ENCODE results near the gene DDX19B. TPM values are rescaled to one million over a fixed set of nuclear protein-coding genes. Genes with fewer than 3 reads are reported as not detected.
"Not testable (repeated sequence)": the region's sequence is repeated elsewhere in the genome, so short reads cannot be mapped to it uniquely, and the experiment has no call there.

The DDX19B gene
- polyA plus RNA-seq, 3 donors: 33.0 to 36.4 (median 33.9) TPM

DNA sequence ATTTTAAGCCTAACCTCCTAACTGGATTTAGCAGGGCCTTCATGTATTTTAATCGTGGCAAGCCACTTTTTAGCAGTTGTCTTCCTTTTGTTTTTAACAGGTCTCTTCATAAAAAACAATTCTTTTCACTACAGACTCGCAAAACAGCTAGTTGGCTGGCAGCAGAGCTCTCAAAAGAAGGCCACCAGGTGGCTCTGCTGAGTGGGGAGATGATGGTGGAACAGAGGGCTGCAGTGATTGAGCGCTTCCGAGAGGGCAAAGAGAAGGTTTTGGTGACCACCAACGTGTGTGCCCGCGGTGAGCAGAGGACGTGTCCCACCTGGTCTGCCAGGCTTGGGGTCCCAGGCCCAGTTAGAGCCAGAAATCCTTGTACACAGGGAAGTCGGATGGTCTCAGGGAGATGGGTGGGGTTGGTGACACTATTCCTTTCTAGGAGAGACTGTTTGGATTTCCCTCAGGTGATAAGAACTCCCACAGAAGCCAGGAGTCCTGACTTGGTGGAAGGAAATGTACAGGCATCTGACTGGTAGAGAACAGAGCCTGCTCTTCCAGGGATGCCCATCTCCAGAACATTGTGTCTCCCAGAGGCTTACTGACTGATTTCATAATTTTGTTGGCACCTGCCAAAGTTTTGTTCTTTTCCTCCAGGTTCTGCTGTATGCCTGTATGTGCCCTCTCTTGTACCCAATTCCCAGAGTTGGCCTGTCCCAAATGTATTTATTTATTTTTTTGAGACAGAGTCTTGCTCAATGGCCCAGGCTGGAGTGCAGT lies 32.8 kb downstream of the DDX19B start:
- no peak for DNase-seq (ENCODE audit: extremely low read depth in 1 of 11, low read depth in 9 of 11, low spot score in 4 of 11)

DNA sequence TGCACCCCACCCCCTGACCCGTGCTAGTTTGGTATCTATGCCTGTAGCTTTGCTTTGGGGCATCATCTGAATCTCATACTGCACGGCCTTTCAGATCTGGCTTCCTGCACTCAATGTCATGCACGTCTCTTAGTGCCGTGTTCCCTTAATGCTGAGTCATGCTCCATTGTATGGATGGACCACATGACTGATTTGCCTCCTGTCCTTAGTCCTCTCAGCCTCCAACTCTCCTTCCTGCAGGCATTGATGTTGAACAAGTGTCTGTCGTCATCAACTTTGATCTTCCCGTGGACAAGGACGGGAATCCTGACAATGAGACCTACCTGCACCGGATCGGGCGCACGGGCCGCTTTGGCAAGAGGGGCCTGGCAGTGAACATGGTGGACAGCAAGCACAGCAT lies 33.7 kb downstream of the DDX19B start:
- DNase-seq (ENCODE audit: extremely low read depth in 1 of 11, low read depth in 9 of 11, low spot score in 4 of 11): not testable (repeated sequence)

DNA sequence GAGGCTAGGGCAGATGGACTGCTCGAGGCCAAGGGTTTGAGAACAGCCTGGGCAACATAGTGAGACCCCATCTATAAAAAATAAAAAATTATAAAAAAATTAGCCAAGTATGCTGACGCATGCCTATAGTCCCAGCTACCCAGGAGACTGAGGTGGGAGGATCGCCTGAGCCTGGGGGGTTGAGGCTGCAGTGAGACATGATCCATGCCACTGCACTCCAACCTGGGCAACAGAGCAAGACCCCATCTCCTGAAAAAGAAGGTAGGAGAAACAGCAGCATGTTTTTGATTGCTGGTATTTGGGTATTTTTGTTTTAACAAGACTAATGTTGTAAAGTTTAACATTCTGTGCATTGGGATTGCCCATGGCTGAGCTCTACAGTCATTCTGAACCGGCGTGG lies 38.8 kb downstream of the DDX19B start:
- DNase-seq (ENCODE audit: extremely low read depth in 1 of 11, low read depth in 9 of 11, low spot score in 4 of 11): no peak

DNA sequence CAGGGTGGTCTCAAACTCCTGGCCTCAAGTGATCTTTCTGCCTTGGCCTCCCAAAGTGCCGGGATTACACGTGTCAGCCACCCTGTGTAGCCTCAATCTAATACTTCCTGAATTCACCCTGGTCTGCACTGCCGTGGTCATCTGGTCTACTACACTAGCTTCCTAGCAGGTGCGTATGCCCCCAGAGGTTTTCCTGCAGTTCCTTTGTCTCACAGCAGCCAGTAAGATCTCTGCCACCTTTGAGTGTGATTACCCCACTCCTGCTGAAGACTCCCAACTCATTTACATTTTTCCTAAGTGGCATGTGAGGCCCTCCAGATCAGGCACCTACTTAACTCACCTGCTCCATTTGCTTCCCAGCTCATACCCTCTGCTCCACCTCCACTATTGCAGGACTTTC lies 42.6 kb downstream of the DDX19B start:
- DNase-seq (ENCODE audit: extremely low read depth in 1 of 11, low read depth in 9 of 11, low spot score in 4 of 11): no peak

DNA sequence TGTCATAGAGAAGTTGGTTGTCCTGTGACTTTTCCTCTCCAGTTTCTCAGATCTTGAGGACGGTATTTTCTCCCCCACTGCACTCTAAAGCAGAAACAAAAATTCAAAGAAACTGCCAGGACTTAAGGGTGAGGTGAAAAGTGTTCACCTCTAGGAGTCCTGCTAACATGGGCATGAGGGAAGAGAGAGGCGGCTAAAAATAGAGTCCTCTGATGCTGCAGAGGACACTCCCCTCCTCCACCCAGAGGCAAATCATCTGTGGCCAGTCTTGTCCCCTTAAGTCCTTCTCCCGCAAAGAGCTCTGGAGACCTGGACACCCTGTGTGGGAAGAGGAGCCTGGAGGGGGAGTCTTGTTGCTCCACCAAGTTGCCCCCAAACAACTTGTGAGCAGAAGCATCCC lies 43.0 kb downstream of the DDX19B start:
- no peak for DNase-seq (ENCODE audit: extremely low read depth in 1 of 11, low read depth in 9 of 11, low spot score in 4 of 11)

DNA sequence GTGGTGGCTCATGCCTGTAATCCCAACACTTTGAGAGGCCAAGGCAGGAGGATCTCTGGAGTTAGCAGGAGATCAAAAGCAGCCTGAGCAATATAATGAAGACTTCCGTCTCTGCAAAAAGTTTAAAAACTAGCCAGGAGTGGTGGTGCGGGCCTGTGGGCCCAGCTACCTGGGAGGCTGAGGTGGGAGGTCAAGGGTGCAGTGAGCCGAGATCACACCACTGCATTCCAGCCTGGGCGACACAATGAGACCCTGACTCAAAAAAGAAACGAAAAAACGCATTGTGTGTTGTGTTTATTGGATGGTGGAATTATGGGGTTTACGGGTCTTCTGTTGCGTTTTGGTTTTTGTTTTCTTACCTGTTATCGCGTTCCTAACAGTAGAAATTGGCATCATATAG lies 46.9 kb downstream of the DDX19B start:
- no peak for DNase-seq (ENCODE audit: extremely low read depth in 1 of 11, low read depth in 9 of 11, low spot score in 4 of 11)

DNA sequence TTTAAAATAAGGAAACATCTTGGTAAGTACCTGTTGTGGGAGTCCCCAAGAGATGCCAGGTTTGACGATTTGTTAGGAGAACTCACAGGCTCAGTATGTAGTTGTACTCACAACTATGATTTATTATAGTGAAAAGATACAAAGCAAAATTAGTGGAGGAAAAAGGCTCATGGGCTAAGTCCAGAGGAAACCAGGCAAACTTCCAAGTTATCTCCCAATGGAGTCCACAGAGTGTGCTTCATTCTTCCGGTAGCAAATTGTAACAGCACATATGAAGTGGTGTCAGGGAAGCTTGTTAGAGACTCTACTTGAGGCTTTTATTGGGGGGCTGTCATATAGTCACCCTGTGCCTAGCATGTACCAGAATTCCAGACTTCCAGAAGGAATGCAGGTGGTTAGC lies 50.0 kb downstream of the DDX19B start:
- no peak for DNase-seq (ENCODE audit: extremely low read depth in 1 of 11, low read depth in 9 of 11, low spot score in 4 of 11)

DNA sequence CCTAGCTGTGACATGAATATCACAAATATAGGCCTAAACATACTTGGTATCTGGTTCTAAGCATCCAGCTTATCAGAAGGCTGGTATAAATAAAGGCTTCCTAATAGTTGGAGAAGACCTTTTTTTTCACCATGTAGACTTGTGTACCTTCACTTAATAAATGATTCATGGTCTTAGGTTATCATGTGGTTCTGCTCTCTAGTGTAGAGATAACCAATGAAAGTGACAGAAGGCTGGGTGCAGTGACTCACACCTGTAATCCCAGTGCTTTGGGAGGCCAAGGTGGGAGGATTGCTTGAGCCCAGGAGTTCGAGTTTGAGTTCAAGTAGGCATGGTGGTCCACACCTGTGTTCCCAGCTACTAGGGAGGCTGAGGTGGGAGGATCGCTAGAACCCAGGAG lies 50.8 kb downstream of the DDX19B start:
- no peak for DNase-seq (ENCODE audit: extremely low read depth in 1 of 11, low read depth in 9 of 11, low spot score in 4 of 11)

DNA sequence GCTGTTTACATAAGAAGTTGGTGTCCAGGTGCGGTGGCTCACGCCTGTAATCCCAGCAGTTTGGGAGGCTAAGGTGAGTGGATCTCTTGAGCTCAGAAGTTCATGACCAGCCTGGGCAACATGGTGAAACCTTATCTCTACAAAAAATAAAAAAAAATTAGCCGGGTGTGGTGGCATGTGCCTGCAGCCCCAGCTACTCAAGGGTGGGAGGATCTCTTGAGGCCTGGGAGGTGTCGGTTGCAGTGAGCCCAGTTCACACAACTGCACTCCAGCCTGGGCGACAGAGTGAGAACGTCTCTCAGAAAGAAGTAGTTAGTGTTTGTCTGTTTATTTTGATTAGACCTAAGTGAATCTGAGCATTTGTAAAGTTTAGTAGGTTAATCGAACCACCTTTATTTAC lies 60.6 kb downstream of the DDX19B start:
- DNase-seq (ENCODE audit: extremely low read depth in 1 of 11, low read depth in 9 of 11, low spot score in 4 of 11): no peak

DNA sequence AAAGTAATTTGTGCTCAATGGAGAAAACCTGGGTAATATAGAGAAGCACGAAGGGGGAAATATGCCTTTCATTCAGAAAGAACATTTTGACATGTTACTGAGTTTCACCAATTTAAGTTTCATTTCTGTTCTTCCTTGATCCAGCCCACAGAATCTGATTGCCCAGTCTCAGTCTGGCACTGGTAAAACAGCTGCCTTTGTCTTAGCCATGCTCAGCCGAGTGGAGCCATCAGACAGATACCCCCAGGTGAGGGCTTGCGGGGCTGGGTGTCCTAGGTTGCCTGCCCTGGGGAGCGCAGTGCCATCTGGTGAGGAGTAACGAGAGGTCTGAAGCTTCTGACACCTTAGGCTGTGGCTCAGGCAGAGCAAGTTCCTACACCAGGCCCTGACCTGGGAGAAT lies 65.4 kb downstream of the DDX19B start:
- DNase-seq (ENCODE audit: extremely low read depth in 1 of 11, low read depth in 9 of 11, low spot score in 4 of 11): no peak

DNA sequence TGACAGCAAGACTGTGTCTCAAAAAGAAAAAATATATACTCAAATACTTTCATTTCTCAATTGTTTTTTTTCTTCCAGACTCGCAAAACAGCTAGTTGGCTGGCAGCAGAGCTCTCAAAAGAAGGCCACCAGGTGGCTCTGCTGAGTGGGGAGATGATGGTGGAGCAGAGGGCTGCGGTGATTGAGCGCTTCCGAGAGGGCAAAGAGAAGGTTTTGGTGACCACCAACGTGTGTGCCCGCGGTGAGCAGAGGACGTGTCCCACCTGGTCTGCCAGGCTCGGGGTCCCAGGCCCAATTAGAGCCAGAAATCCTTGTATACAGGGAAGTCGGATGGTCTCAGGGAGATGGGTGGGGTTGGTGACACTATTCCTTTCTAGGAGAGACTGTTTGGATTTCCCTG lies 71.2 kb downstream of the DDX19B start:
- not testable (repeated sequence) for DNase-seq (ENCODE audit: extremely low read depth in 1 of 11, low read depth in 9 of 11, low spot score in 4 of 11)

DNA sequence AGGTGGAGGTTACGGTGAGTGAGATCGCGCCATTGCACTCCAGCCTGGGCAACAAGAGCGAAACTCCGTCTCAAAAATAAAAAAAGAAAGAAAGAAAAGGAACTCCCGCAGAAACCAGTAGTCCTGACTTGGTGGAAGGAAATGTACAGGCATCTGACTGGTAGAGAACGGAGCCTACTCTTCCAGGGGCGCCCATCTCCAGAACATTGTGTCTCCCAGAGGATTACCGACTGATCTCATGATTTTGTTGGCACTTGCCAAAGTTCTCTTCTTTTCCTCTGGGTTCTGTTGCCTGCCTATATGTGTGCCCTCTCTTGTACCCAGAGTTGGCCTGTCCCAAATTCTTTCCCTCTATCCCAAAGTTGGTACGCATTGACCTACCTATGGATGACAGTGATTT lies 71.9 kb downstream of the DDX19B start:
- no peak for DNase-seq (ENCODE audit: extremely low read depth in 1 of 11, low read depth in 9 of 11, low spot score in 4 of 11)

DNA sequence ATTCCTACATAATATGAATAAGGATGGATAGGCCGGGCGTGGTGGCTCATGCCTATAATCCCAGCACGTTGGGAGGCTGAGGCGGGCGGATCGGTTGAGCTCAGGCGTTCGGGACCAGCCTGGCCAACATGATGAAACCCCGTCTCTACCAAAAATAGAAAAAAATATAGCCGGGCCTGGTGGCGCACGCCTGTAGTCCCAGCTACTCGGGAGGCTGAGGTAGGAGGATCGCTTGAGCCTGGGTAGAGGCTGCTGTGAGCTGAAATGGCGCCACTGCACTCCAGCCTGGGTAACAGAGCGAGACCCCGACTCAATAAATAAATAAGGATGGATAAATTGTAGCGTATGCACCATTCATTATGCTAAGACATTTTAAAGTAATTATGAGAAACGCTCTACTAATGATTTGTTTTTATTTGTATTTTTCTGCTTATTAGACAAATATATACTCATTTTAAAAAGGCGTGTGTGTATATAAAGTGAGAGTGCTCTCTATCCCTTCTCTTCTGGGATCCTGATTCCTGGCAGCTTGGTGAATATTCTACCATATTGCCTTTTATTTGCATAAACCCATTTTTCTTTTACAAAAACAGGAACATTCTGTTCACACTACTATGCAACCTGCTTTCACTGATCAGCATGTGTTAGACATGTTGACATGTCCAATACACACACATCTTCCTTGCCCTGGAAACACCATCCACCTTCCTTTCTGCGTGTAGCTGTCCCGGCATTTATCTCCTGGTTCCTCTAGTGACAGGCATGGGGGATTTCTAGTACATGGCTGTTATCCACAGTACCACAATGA lies 74.1 kb downstream of the DDX19B start:
- no peak for DNase-seq (ENCODE audit: extremely low read depth in 1 of 11, low read depth in 9 of 11, low spot score in 4 of 11)

DNA sequence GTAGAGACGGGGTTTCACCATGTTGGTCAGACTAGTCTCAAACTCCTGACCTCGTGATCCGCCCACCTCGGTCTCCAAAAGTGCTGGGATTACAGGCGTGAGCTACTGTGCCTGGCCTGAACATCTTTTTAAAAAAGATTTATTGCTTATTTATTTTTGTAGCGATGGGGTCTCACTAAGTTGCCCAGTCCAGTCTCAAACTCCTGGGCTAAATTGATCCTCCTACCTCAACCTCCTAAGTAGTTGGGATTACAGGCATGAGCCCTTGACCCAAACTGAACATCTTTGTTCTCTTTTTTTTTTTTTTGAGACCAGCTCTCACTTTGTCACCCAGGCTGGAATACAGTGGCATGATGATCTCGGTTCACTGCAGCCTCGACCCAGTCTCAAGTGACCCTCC lies 75.2 kb downstream of the DDX19B start:
- DNase-seq (ENCODE audit: extremely low read depth in 1 of 11, low read depth in 9 of 11, low spot score in 4 of 11): no peak

DNA sequence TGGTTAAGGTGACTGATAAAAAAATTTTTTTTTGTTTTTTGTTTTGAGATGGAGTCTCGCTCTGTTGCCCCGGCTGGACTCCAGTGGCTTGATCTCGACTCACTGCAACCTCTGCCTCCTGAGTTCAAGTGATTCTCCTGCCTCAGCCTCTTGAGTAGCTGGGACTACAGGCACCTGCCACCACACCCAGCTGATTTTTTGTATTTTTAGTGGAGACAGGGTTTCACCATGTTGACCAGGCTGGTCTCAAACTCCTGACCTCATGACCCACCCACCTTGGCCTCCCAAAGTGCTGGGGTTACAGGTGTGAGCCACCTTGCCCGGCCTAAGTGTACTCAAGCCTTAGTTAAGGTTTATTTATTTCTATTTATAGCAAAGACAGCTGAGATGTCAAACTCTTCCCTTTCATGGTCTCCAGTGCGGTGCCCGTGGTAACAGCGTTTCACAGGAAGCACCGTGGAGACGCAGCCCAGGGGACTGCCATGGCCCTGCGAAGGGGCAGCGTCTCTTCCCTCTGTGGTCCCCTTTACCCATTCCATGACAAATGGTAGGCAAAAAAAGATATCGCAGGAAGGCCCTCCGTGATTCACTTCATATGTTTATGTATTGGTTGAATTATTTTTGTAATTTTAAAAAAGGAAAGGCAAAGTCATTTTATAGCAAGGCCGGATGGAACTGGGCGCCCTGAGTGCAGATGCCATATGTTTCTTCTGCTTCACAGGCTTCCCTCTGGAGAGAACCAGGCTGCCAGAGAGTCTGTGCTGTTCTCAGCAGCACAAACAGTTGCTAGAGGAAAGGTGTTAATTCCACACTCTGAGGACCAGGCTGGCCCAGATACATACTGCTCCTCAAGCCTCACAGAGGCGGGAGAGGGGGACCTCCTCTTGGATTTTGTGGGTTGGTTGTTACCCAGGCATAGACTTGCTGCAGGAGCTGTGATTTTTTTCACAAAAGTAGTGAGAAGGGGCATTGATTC lies 76.9 kb downstream of the DDX19B start:
- no peak for DNase-seq (ENCODE audit: extremely low read depth in 1 of 11, low read depth in 9 of 11, low spot score in 4 of 11)

DNA sequence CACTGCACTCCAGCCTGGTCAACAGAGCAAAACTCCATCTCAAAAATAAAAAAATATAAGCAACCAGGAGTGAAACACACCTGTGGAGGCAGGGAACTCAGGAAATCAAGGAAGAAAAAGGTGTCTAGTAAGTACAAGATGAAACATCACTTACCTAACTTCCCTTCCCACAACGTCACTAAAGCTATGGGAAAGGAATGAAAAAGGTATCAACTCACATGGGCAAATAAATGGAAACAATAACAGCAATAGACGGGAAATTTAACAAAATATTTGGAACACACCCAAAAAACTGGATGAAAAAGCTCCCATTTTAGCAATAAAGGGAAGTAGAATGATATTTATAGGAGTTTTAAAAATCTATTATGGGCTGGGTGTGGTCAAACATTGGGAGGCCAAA lies 78.8 kb downstream of the DDX19B start:
- no peak for DNase-seq (ENCODE audit: extremely low read depth in 1 of 11, low read depth in 9 of 11, low spot score in 4 of 11)

DNA sequence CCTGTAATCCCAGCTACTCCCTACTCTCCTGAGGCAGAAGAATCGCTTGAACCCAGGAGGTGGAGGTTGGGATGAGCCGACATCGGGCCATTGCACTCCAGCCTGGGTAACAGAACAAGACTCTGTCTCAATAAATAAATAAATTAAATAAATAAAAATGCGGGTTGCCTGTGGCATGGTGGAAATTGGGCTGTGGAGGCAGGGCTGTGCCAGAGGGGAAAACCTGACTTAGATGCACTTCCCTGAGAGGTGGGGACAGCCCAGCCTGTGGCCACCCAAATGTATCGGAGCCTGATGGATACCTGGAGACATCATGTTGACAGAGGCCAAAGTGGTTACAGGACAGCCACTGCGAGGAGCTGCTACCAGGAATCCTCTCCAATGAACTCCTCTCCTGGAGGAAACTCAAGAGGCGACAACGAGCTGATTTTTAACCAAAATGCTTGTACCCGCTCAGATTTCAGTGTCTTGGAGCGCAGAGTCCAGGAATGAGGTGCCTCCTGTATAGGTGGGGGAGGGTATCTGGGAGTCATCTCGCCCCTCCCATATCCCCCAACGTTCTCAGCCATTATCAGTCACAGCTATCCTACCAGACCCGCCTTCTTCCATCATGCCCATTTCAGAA lies 80.0 kb downstream of the DDX19B start:
- DNase-seq (ENCODE audit: extremely low read depth in 1 of 11, low read depth in 9 of 11, low spot score in 4 of 11): no peak

DNA sequence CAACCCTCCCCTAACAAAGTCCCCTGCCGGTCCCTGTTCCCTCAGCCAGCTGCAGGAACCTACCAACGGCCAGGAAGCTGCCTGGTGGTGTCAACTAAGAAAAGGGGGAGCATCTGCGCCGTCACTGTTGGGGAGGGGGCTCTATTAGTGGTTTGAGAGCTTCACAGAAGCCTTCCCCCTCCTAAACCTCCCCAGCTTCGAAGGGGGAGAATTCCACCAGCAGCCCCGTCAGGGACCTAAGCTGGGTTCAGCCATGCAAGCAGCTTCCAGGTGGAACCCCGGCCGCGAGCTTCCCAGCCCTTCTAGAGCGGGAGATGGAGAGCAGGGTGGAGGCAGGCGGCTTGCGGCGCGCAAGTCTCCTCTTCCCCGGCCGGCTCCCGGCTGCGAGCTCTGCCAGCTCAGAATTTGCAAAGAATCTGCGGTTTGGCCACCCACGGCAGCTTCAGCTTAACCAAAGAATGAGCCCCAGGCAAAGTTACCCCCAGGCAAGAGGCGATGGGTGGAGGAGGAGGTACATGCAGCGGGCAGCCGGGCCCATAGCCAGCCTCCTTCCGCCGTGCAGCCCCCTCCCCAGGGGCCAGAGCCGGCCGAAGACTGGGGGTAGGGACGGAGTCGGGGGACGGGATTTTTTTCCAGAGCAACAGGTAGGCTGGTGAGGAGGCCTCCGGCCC lies 81.4 kb downstream of the DDX19B start:
- peak in 7 of 11 donors; percentile 13 to 32 (median 20) for DNase-seq (ENCODE audit: extremely low read depth in 1 of 11, low read depth in 9 of 11, low spot score in 4 of 11)
